ENCODE results near the gene DACT1.

GRCh38 chr14:58659846-58660245 is 22.1 kb downstream of the DACT1 start:
- TF ChIP-seq REST (IDR thresholded peaks at IDR 0.05; ENCODE audit: insufficient read depth in 1 of 2, low read depth in 2 of 2, low read length in 2 of 2) (no peak), SIN3A (IDR thresholded peaks at IDR 0.05; ENCODE audit: borderline replicate concordance, insufficient read depth, low read length) (no peak)
